ENCODE data around the gene ST6GALNAC4. TPM values are rescaled to one million over a fixed set of nuclear protein-coding genes. Genes with fewer than 3 reads are reported as not detected.

The ST6GALNAC4 gene
- total and polyA plus RNA-seq, 7 donors = 8.9 to 52.6 (median 24.3) TPM

DNA sequence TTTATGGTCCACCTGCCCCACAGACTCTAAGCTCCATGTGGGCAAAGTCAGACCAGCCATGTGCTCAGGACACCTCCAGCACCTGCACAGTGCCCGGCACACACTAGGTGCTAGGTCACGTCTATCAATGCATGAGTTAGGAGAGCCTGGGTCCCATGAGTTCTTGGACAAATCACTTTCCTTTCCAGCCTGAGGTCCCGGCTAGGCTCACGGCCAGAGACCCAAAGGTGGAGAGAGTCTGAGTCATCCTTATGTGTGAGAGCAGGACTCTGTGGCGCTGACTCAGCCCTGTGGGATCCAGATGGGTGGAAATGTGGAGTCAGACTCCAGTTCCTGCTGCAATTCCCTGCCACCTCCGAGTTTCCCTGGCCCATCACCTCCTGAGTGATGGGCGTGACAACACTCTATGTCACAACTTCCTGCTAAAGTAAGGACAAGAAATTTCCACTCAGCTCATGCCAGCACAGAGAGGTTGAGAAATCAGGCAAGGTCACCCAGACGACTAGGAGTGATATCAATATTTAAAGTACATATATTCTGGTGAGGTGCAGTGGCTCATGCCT is 2.5 kb upstream of the ST6GALNAC4 start:
- no peak overlapping the region for H3K4me3 ChIP-seq
- DNase-seq (peak; percentile 93 to 94), ATAC-seq (peak in 3 of 4 donors; percentile 21 to 57 (median 53))
- peak overlapping the region; percentile 44 for H3K27ac ChIP-seq
- 49 to 64% (median 54%) methylated on average over 8 of the region's 8 CpGs for WGBS, 3 donors
- intact Hi-C loops (cut with DNase I) = loop anchor here (2.0 to 5.0 kb wide), 5 partner anchors 47 to 417 kb away; partner anchors contain the start of genes CDK9 (in 1 of the 2) and TOR2A (in 1 of the 2)
- TF ChIP-seq, protein P1, sequence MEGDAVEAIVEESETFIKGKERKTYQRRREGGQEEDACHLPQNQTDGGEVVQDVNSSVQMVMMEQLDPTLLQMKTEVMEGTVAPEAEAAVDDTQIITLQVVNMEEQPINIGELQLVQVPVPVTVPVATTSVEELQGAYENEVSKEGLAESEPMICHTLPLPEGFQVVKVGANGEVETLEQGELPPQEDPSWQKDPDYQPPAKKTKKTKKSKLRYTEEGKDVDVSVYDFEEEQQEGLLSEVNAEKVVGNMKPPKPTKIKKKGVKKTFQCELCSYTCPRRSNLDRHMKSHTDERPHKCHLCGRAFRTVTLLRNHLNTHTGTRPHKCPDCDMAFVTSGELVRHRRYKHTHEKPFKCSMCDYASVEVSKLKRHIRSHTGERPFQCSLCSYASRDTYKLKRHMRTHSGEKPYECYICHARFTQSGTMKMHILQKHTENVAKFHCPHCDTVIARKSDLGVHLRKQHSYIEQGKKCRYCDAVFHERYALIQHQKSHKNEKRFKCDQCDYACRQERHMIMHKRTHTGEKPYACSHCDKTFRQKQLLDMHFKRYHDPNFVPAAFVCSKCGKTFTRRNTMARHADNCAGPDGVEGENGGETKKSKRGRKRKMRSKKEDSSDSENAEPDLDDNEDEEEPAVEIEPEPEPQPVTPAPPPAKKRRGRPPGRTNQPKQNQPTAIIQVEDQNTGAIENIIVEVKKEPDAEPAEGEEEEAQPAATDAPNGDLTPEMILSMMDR (IDR thresholded peaks at IDR 0.05) = no peak
- no peaks in the 10 kb centered on the region for H3K27me3 ChIP-seq (ENCODE audit: insufficient read depth in 3 of 3, low read length in 2 of 3)
- no peaks in the 10 kb centered on the region for H3K36me3 ChIP-seq (ENCODE audit: insufficient read depth in 1 of 2, low read depth in 1 of 2)
- no peaks in the 10 kb centered on the region for H3K9me3 ChIP-seq
- H3K4me1 ChIP-seq = peaks cover 39% of the 10 kb centered on the region

DNA sequence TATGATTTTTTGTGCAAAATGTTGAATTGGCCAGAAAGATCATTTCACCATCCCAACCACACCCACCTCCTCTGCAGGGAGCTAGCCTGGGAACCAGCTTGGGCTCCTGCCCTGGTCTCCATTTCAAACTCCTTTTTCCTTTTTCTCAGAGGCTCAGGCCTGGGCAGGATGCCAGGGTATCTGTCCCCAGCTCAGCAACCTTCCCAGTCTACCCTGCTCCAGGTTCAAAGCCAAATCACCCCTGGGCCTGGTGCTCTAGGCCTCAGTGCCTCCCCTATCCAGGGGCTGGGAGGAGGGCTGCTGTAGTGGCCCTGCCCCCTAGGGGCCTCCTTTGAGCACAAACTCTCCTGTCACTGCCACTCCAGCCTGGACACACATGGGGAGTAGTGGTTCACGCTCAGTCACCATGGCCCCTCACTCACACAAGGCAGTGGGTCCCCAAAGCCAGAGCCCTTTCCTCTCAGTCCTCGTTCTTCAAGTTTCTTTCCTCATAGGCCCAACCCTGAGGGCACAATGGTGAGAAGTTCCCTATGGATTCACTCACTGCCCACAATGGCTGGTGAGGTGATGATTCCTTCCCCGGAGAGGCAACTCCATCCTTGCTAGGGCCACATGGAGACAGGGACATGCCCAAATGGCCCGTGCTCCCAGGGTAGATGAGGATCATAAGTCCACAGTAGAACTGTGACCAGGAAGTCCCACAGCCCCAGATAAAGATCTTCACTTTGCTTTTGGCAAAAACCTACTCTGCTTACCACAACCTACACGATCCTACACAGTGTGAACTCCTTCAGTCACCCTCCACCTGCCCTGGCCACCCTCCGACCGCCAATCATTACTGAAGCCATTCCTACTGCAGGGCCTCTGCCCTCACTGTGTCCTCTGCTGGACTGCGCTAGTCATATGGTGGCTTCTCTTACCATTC is 1.6 kb upstream of the ST6GALNAC4 start:
- Histone ChIP-seq H3K36me3 (ENCODE audit: insufficient read depth in 1 of 2, low read depth in 1 of 2) (peaks cover 0 to 6% of the 10 kb centered on the region in 2 donors), H3K4me1 (peaks cover 39% of the 10 kb centered on the region), H3K27me3 (ENCODE audit: insufficient read depth in 3 of 3, low read length in 2 of 3) (no peaks in the 10 kb centered on the region), H3K4me3 (no peak overlapping the region), H3K27ac (peak overlapping the region; percentile 44), H3K9me3 (no peaks in the 10 kb centered on the region)
- 88 to 95% (median 89%) methylated on average over 8 of the region's 8 CpGs for WGBS, 3 donors
- DNase-seq = peak in 1 of 2 donors; percentile 59
- intact Hi-C loops (cut with DNase I) = loop anchor here (2.0 to 5.0 kb wide), 5 partner anchors 46 to 416 kb away; partner anchors contain the start of genes CDK9 (in 1 of the 2) and TOR2A (in 1 of the 2)
- no peak for ATAC-seq
- TF ChIP-seq, protein P1 (IDR thresholded peaks at IDR 0.05) = no peak

DNA sequence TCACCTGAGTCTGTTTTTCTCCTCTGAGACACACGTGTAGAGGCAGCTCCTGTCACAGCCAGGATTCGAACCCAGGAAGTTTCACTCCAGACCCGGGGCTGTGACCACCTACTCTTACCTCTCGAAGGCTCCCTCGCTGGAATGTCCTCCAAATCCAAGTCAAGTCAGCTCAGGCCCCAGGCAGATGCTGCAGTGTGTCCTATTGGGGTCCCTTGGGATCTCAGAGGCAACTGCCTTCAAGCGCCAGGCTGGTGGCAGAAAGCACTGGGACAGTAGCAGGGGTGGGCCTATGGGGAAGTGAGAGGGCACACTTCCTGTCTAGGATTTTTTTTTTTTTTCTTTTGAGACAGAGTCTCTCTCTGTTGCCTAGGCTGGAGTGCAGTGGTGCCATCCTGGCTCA is 762 bp upstream of the ST6GALNAC4 start:
- ATAC-seq (no peak), DNase-seq (peak in 1 of 2 donors; percentile 48)
- Histone ChIP-seq H3K27ac (no peak overlapping the region), H3K4me1 (peaks cover 39% of the 10 kb centered on the region), H3K36me3 (ENCODE audit: insufficient read depth in 1 of 2, low read depth in 1 of 2) (peaks cover 0 to 11% of the 10 kb centered on the region in 2 donors), H3K4me3 (peak overlapping the region; percentile 37), H3K27me3 (ENCODE audit: insufficient read depth in 3 of 3, low read length in 2 of 3) (no peaks in the 10 kb centered on the region), H3K9me3 (no peaks in the 10 kb centered on the region)
- 54 to 71% (median 54%) methylated on average over 6 of the region's 6 CpGs for WGBS, 3 donors
- intact Hi-C loops (cut with DNase I) = loop anchor here (2.0 to 5.0 kb wide), 5 partner anchors 45 to 415 kb away; partner anchors contain the start of genes CDK9 (in 1 of the 2) and TOR2A (in 1 of the 2)
- TF ChIP-seq, protein P1 (IDR thresholded peaks at IDR 0.05) = no peak

DNA sequence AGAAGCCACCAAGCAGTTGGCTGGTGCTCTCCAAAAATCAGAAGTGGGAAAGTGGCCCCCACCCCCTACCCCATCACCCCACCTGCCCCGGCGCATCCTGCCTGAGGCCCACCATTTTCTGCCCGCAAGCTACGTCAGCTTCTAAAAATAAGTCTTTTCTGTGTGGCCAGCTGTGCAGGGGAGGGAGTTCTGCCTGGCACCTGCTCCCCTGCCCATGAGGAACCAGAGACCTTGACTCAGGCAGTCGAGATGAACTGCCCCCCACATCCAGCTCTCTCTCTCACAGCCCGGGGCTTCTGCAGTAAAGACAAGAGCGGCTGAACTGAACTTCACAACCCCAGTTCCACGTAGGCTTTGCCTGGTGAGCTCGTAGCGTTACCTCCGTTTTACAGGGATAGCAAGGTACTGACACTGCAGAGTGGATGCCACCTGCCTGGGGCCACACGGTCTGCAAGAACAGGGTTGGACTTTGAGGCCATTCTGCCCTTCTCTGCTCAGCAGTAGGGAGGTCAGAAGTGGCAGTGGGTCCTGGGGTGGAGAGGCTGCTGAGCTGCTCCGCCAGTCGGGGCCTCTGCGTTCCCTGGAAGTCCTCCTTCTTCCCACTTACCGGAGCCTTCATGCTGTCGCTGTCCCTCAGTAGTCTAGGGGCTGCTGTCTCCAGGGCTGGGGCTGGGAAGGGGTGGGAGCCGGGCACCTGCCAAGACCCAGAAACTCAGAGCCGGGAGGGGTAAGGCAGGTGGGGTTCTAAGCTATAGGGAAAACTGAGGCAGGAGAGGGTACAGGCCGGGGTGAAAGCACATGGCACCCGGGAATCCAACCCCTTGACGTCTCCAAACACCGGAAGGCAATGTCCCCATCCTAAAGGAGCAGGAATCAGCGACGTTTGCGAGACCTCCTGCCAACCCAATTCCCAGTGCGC is 781 bp downstream of the ST6GALNAC4 start:
- Histone ChIP-seq H3K9me3 (no peaks in the 10 kb centered on the region), H3K4me3 (peak overlapping the region; percentile 73), H3K4me1 (peaks cover 34% of the 10 kb centered on the region), H3K27me3 (ENCODE audit: insufficient read depth in 3 of 3, low read length in 2 of 3) (no peaks in the 10 kb centered on the region), H3K27ac (peak overlapping the region; percentile 81), H3K36me3 (ENCODE audit: insufficient read depth in 1 of 2, low read depth in 1 of 2) (peaks cover 0 to 25% of the 10 kb centered on the region in 2 donors)
- DNase-seq = no peak
- WGBS, 3 donors = 18 to 33% (median 20%) methylated on average over 27 of the region's 27 CpGs
- TF ChIP-seq, protein P1 (IDR thresholded peaks at IDR 0.05) = no peak
- intact Hi-C loops (cut with DNase I) = loop anchor here (5.0 kb wide), 4 partner anchors 44 to 414 kb away; partner anchors contain the start of genes CDK9 (in 1 of the 2) and TOR2A (in 1 of the 2)
- ATAC-seq = peak; percentile 33 to 66 (median 46)
